ENCODE results near the gene NFU1. TPM values are rescaled to one million over a fixed set of nuclear protein-coding genes. Genes with fewer than 3 reads are reported as not detected.

The NFU1 gene
- total and polyA plus RNA-seq, 2 of the 8 experiments (the other 6 are each of a cell fraction or from before 2014, with no cell fraction given): 18.4 to 45.5 TPM

GRCh38 chr2:69386789-69387734 is 50.2 kb downstream of the NFU1 start, which contains the start of gene GFPT1:
Gene GFPT1 (minus strand): TSS chr2:69387227. CDS start chr2:69387071, 156 bp downstream.
- CTCF ChIA-PET (ENCODE audit: partially characterized antibody): interaction anchor here (0.6 to 1.7 kb wide), 2 partner anchors 12 to 178 kb away, joined by 4 to 12 read pairs; no protein-coding TSS in a partner anchor
- POLR2A ChIA-PET (ENCODE audit: partially characterized antibody): interaction anchor here (0.6 to 3.0 kb wide), 5 partner anchors 11 to 51 kb away, joined by 3 to 10 read pairs (median 4); partner anchors contain the start of gene NFU1
- TF ChIP-seq PHF8 (conservative IDR thresholded peaks at IDR 0.05; ENCODE audit: low read depth, low read length) (peak; percentile 77), SP4 (IDR thresholded peaks at IDR 0.05; ENCODE audit: low read length) (0 out of 2 replicates have a peak, but pooled peaks have one; percentile 46), HDAC2 (IDR thresholded peaks at IDR 0.05; ENCODE audit: borderline replicate concordance in 1 of 2, low read depth in 2 of 2, low read length in 2 of 2) (peak; percentile 45 to 81; a peak in 2 of 4 replicates), ZNF274 (IDR thresholded peaks at IDR 0.05; ENCODE audit: borderline replicate concordance, extremely low read depth, low read length) (no peak), NANOG (IDR thresholded peaks at IDR 0.05; ENCODE audit: insufficient read depth, low read depth, low read length, poor library complexity, severe bottlenecking) (no peak), ASH2L (IDR thresholded peaks at IDR 0.05; ENCODE audit: low read length) (peak; percentile 95), EP300 (IDR thresholded peaks at IDR 0.05; ENCODE audit: borderline replicate concordance in 1 of 2, low read depth in 2 of 2, low read length in 2 of 2) (no peak), CREB1 (IDR thresholded peaks at IDR 0.05) (no peak), SP2 (IDR thresholded peaks at IDR 0.05; ENCODE audit: low read length) (peak; percentile 21; the same call in 1 of the 2 replicates)

More at GRCh38 chr2:69386789-69387734, 50.2 kb downstream of the NFU1 start, which contains the start of gene GFPT1:
- Histone ChIP-seq H3K4me1 (replicated peaks in 1 of 4; ENCODE audit: control insufficient read depth in 3 of 4, insufficient read depth in 4 of 4, low read length in 3 of 4) (peaks cover 0 to 5% (median 0%) of the 10 kb centered on the region in 4 experiments; a peak in 3 of 7 replicates), H3K23ac (ENCODE audit: insufficient read length) (no peak within 1 kb of the TSS), H4K20me1 (replicated peaks in 1 of 2; ENCODE audit: control insufficient read depth in 1 of 2, insufficient read depth in 2 of 2, low read length in 2 of 2) (peaks cover 2 to 4% of the 10 kb centered on the region in 2 experiments), H3K14ac (ENCODE audit: insufficient read length) (no peak within 1 kb of the TSS), H3K18ac (ENCODE audit: extremely low read depth, low read length) (0 out of 2 replicates have a peak within 1 kb of the TSS, but pooled peaks have one; percentile 51), H3K56ac (replicated peaks; ENCODE audit: insufficient read length, low read depth, low read length) (peak within 1 kb of the TSS; percentile 74), H2BK15ac (ENCODE audit: low read length) (no peak within 1 kb of the TSS), H3K4me2 (ENCODE audit: insufficient read depth in 1 of 2, low read depth in 2 of 2, low read length in 2 of 2) (peak within 1 kb of the TSS; percentile 71 to 76), H3K36me3 (ENCODE audit: control insufficient read depth in 2 of 4, insufficient read depth in 4 of 4, low read length in 3 of 4) (peaks cover 0 to 4% (median 0%) of the 10 kb centered on the region in 4 experiments; a peak in 1 of 8 replicates), H4K91ac (replicated peaks; ENCODE audit: insufficient read length, low read length) (no peak within 1 kb of the TSS), H3K9me3 (ENCODE audit: insufficient read depth in 2 of 2, low read depth in 1 of 2, low read length in 1 of 2) (no peaks in the 10 kb centered on the region), H2AK5ac (ENCODE audit: low read depth, low read length) (no peak within 1 kb of the TSS), H3K4ac (replicated peaks; ENCODE audit: insufficient read length, low read depth, low read length) (no peak within 1 kb of the TSS), H3K79me2 (ENCODE audit: control insufficient read depth in 1 of 2, insufficient read depth in 2 of 2, low read length in 2 of 2) (peaks cover 0 to 44% of the 10 kb centered on the region in 2 experiments; a peak in 3 of 4 replicates), H2BK20ac (ENCODE audit: low read length) (no peak within 1 kb of the TSS; the same call in 1 of the 2 replicates), H2AFZ (ENCODE audit: low read length) (no peak within 1 kb of the TSS), H2BK5ac (ENCODE audit: low read depth, low read length) (0 out of 2 replicates have a peak within 1 kb of the TSS, but pooled peaks have one; percentile 35), H3K9ac (replicated peaks in 1 of 4; ENCODE audit: extremely low read depth in 1 of 4, low read depth in 3 of 4, low read length in 3 of 4) (peak within 1 kb of the TSS; percentile 59 to 73 (median 66); a peak in 6 of 7 replicates), H4K8ac (ENCODE audit: extremely low read depth, insufficient read depth, low read length) (peak within 1 kb of the TSS; percentile 84), H3K27me3 (replicated peaks in 1 of 4; ENCODE audit: control insufficient read depth in 3 of 4, extremely low read depth in 1 of 4, insufficient read depth in 3 of 4, low read length in 3 of 4) (no peaks in the 10 kb centered on the region), H3K4me3 (ENCODE audit: extremely low read depth in 1 of 4, insufficient read depth in 2 of 4, low read depth in 3 of 4, low read length in 4 of 4) (peak within 1 kb of the TSS; percentile 65 to 77 (median 70)), H3K23me2 (ENCODE audit: low read depth, low read length) (peaks cover 2% of the 10 kb centered on the region; the same call in 1 of the 2 replicates), H2BK12ac (ENCODE audit: low read depth, low read length) (0 out of 2 replicates have a peak within 1 kb of the TSS, but pooled peaks have one; percentile 35), H3K79me1 (ENCODE audit: low read depth, low read length) (no peaks in the 10 kb centered on the region), H4K5ac (ENCODE audit: insufficient read length, low read depth, low read length) (peak within 1 kb of the TSS; percentile 65), H2BK120ac (replicated peaks; ENCODE audit: low read depth, low read length) (no peak within 1 kb of the TSS), H3K27ac (ENCODE audit: low read depth, low read length) (no peak within 1 kb of the TSS)
- FAIRE-seq (no peak), DNase-seq (ENCODE audit: low read depth in 1 of 2, low spot score in 2 of 2) (peak; percentile 64 to 93)
- WGBS, 2 experiments (ENCODE audit: extremely low coverage in 1 of 2, insufficient coverage in 1 of 2, insufficient read length in 1 of 2, insufficient replicate concordance in 2 of 2, low coverage in 1 of 2, low lambda C conversion rate in 2 of 2, missing lambda C conversion rate in 1 of 2): 2% methylated on average over 40 of the region's 97 CpGs; no CpG with 5 or more reads in 1 of the 2 experiments
